ENCODE data around the gene TERC.
"Not testable (repeated sequence)": the region's sequence is repeated elsewhere in the genome, so short reads cannot be mapped to it uniquely, and the experiment has no call there.

TERC gene

DNA sequence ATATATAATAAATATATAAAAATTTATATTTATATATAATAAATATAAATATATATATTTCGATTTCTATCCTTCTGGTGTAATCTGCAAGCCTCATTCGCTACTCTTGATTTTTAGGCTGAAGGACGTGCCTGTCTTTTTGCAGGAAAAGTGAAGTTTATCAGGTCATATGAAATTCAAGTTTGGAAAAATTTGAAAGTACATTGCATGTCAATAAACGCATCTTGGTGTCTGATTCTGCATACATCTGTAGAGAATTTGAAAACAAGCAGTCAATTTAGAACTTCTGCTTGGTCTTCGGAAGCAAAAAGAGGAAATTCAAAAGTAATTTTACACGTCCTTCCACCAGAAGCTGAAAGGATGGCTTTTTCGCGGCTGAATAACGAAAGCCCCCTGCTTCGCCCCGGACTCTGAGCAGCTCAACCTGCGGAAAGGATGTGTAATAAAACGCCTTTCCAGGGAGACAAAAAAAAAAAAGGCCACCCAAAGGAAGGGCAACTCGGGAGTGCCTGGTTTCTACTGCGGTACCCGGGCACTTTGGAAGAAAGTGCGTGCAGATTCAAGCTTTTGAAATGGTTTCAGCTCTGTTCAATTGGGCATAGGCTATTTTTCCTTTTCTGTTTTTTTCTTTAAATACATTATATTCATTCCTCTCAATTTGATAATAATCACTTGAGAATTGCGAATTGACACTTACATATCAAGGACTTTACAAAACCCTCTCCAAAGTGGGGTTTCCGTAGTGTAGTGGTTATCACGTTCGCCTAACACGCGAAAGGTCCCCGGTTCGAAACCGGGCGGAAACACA lies 6.8 kb upstream of the TERC start:
- no peak for DNase-seq (ENCODE audit: low read depth)

DNA sequence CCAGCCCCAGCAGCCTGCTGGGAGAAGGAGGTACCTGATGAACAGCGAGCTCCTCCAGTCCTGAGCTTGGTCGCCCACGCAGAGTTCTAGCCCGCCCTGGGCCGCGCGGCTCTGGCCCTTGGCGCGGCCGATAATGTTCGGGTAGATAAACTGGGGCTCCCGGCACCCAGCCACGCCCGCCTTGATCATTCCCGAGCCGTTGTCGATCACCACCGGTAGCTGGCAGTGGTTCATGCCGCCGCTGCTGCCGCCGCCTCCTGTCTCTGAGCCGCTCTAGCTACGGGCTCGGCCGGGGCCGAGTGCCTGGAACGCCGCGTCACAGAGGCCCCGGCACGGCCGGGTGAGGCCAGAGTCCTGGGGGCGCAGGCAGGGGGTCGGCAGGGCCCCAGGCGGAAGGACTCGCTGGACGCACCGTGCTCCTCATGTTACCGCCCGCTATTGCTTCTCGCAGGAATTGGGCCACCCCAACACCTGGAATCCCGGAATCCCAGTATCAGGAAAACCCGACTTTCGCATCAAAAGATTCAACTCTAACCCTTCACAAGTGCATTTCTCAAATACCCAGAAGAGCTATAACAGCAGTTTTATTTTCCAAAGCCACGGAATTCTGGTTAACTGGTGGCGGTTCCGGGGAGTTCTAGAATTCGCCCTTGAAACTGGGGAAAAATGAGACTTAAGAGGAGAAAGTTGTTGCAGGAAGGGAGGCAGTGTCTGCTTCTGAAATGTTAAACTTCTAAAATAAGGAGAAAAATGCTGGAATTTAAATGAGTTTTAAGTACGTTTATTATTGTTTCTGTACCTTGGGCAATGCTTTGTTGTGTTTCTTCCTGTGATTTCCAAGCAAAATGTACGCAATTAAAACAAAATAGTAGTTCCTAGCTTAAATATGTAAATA lies 4.7 kb upstream of the TERC start, which contains the start of gene ACTRT3:
Gene ACTRT3, minus strand, starts transcription at position 275 of the 895 bp plus-strand sequence. Its CDS starts 41 bp downstream, at position 234.
- DNase-seq (ENCODE audit: low read depth), result peak; percentile 47

GRCh38 chr3:169764312-169764881 lies 463 bp downstream of the TERC start:
- peak; percentile 54 for DNase-seq (ENCODE audit: low read depth)

DNA sequence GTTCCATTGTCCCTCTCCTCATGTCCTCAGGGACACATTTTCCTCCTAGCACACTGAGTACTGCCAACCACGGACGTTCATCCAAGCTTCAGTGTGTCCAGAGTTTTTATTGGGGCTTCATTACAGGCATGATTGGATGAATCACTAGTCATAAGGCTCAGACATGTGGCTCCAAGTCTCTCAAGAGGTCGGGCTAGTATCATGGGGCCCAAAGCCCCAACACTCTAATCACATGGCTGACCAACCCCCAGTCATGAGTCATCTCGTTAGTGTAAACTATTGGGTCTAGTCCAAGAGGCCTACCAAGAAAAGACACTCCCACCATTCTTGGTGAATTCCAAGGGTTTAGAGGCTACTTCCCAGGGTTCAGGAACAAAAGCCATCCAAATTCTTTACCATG lies 4.4 kb downstream of the TERC start:
- no peak for DNase-seq (ENCODE audit: low read depth)

DNA sequence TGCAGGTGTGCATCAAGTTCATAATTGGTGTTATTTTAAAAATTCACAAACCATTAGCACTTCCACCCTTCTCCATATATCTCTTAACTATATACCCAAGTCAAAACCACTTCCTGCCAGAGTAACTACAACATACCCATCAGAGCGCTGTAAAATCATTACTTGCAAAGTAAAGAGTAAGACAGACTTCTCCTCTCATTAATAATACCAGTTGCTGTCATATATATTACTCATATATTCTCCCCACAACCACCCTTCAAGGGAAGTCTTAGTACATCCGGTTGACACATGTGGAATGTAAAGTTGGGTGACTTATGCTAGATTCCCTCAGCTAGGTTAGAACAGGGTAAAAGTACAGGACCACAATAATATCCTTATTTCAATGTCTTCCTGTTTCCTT lies 5.6 kb downstream of the TERC start:
- DNase-seq (ENCODE audit: low read depth), result no peak

- DNase-seq (ENCODE audit: low read depth), result no peak
These were observed 6.4 kb downstream of the TERC start for GRCh38 chr3:169758359-169758994.

- DNase-seq (ENCODE audit: low read depth), result no peak
These were observed 9.4 kb downstream of the TERC start for GRCh38 chr3:169755488-169755887.

DNA sequence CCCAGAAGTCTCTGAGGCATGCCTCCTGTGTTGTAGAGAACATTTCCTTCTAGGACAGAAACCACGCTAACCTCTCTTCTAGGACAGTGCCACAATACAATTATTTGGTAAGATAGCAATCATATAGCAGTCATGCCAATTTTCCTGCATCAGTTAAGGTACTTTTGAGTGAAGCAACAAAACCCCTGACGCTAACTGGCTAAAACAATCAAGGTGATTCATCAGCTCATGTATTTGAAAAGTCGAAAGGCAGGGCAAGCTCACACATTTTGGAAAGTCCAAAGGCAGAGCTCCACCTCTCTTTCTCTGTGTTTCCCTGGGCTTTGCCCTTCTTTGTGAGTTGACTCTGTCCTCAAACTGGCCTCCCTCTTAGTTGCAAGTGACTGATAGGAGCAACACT lies 10.1 kb downstream of the TERC start:
- DNase-seq (ENCODE audit: low read depth), result no peak

DNA sequence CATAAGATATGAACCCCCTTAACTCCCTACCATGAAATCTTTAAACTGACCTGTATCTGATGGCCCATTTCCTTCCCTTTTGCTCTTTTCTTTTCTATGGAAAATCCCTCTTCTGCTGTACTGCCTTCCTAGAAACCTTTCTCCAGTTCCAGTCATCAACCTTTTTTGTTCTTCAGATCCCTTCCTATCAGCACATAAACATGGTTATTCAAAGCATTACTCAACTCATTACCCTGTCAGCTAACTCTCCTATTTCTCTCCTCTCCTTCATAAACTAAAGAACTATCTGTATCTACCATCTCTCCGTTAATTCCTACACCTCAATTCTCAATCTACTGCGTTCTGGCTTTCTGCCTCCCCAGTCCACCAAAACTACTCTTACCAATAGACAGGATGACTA lies 13.0 kb downstream of the TERC start:
- DNase-seq (ENCODE audit: low read depth), result no peak

DNA sequence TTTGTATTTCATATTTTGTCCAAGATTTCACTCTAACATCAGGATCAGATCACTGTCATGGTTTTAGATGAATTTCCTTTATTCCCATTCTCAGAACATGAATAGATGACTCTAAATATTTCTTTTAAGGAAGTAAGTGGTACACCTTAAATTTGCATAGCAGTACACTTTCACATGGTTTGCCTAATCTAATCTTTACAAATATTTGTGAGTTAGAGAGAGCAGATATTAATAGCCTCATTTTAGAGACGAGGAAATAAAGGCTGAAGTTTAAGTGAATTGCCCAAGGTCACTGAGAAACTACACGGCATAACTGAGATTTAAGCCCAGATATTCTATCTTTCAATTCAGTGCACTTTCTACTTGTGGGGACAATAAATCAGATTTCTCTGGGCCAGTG lies 14.2 kb downstream of the TERC start:
- DNase-seq (ENCODE audit: low read depth), result no peak

- no peak for DNase-seq (ENCODE audit: low read depth)
These were observed 16.2 kb downstream of the TERC start for GRCh38 chr3:169748670-169749069.

GRCh38 chr3:169746924-169747323 lies 17.9 kb downstream of the TERC start:
- no peak for DNase-seq (ENCODE audit: low read depth)

- DNase-seq (ENCODE audit: low read depth), result no peak
These were observed 20.4 kb downstream of the TERC start for GRCh38 chr3:169744366-169745054.

GRCh38 chr3:169739067-169739466 lies 25.8 kb downstream of the TERC start:
- no peak for DNase-seq (ENCODE audit: low read depth)

DNA sequence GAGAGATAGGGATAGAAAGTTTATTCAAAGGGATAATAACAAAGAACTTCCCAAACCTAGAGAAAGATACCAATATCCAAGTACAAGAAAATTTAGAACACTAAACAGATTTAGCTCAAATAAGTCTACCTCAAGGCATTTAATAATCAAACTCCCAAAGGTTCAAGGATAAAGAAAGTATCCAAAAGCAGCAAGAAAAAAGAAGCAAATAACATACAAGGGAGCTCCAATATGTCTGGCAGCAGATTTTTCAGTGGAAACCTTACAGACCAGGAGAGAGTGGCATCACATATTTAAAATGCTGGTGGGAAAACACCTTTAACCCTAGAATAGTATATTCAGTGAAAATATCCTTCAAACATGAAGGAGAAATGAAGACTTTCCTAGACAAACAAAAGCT lies 33.0 kb downstream of the TERC start:
- not testable (repeated sequence) for DNase-seq (ENCODE audit: low read depth)

DNA sequence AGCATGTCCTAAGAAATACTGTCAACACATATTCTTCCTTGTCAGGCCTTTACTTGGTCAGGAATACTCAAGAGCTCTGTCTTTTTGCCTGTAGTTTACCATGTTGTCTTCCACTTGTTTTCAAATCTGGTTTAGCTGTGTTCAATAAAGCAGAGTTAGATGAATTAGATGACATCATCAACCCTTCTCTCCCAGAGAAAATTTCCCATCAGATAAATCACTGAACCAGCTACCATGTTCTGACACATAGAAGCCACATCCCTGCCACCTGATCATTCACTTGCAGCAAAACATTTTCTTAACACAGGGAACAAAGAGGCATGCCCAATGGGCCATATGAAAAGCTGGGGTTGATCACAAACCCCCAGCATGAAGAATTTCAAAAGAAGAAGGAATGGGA lies 42.1 kb downstream of the TERC start:
- DNase-seq (ENCODE audit: low read depth), result no peak

- DNase-seq (ENCODE audit: low read depth), result not testable (repeated sequence)
These were observed 46.4 kb downstream of the TERC start for GRCh38 chr3:169718415-169718814.
